ENCODE measurements around the gene KCP.

KCP gene

DNA sequence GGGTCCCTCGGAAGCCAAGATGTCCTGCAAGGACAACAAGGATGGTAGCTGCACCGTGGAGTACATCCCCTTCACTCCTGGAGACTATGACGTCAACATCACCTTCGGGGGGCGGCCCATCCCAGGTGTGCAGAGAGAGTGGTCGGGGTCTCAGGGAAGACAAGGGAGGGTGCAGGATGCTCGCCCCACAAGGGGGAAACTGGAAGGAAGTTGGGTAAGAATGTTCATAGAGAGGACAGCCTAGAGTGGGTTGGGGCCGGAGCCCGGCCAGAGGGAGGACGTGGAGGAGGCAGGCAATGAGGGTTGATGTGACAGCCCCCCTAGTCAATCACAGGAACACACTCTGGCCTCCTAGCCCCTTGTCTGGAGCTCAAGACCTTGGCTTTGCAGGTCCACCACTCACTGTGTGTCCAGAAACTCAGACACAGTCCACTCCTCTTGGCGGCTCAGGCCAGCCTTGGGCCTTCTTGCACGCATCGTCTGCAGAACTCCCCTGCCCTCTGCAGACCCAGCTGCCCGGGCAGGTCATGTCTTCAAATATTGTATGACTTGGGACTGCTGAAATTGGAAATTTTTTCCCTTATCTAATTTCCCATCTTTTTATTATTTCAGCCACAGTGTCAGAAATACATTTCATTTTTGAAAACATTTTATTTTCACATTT, 63.6 kb downstream of the KCP start:
- H3K27me3 ChIP-seq (replicated peaks), result no peaks in the 10 kb centered on the region
- TF ChIP-seq, protein P1, sequence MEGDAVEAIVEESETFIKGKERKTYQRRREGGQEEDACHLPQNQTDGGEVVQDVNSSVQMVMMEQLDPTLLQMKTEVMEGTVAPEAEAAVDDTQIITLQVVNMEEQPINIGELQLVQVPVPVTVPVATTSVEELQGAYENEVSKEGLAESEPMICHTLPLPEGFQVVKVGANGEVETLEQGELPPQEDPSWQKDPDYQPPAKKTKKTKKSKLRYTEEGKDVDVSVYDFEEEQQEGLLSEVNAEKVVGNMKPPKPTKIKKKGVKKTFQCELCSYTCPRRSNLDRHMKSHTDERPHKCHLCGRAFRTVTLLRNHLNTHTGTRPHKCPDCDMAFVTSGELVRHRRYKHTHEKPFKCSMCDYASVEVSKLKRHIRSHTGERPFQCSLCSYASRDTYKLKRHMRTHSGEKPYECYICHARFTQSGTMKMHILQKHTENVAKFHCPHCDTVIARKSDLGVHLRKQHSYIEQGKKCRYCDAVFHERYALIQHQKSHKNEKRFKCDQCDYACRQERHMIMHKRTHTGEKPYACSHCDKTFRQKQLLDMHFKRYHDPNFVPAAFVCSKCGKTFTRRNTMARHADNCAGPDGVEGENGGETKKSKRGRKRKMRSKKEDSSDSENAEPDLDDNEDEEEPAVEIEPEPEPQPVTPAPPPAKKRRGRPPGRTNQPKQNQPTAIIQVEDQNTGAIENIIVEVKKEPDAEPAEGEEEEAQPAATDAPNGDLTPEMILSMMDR (IDR thresholded peaks at IDR 0.05; ENCODE audit: low read depth, low read length, missing control alignments), result no peak
- no peak for DNase-seq
- peaks cover 96% of the 10 kb centered on the region for H3K36me3 ChIP-seq (replicated peaks)
- in situ Hi-C loops (cut with HindIII; ENCODE audit: low pct_ligation_motif_present, low sequenced_read_pairs), result no loop called here
- H3K4me3 ChIP-seq (ENCODE audit: low read depth, low read length), result no peak overlapping the region
- no peak overlapping the region for H3K27ac ChIP-seq

DNA sequence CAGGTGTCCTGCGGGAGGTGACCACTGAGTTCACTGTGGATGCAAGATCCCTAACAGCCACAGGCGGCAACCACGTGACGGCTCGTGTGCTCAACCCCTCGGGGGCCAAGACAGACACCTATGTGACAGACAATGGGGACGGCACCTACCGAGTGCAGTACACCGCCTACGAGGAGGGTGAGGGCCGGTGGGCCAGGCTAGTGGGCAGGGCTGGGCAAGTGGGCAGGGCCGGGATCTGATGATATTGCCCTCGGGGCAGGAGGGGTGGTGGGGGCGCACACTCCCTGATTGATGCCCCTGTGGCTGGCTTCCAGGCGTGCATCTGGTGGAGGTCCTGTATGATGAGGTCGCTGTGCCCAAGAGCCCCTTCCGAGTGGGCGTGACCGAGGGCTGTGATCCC, 64.5 kb downstream of the KCP start:
- Histone ChIP-seq H3K27me3 (replicated peaks) (no peaks in the 10 kb centered on the region), H3K4me3 (ENCODE audit: low read depth, low read length) (no peak overlapping the region), H3K27ac (no peak overlapping the region), H3K36me3 (replicated peaks) (peaks cover 96% of the 10 kb centered on the region)
- in situ Hi-C loops (cut with HindIII; ENCODE audit: low pct_ligation_motif_present, low sequenced_read_pairs), result no loop called here
- TF ChIP-seq, protein P1 (IDR thresholded peaks at IDR 0.05; ENCODE audit: low read depth, low read length, missing control alignments), result no peak
- no peak for DNase-seq

DNA sequence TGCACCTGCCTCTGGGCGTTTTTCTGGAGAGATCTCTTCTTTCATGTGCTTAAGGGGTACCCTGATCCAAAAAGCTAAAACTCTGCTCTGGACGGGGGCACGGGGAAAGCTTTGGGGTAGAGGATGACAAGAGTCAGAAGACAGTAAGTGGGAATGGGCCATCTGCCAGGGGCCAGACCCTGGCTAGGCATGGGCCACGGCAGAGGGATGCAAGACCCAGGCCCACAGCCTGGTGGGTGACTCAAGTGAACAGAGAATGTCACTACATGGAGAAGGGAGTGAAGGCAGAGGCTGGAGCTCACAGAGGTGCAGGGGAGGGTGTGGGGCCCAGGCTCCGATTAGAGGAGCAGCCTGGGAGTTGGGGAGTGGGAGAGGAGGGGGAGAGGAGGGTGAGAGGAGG, 65.0 kb downstream of the KCP start:
- no peak for DNase-seq
- peaks cover 96% of the 10 kb centered on the region for H3K36me3 ChIP-seq (replicated peaks)
- H3K27me3 ChIP-seq (replicated peaks), result no peaks in the 10 kb centered on the region
- in situ Hi-C loops (cut with HindIII; ENCODE audit: low pct_ligation_motif_present, low sequenced_read_pairs), result no loop called here
- no peak overlapping the region for H3K27ac ChIP-seq
- TF ChIP-seq, protein P1 (IDR thresholded peaks at IDR 0.05; ENCODE audit: low read depth, low read length, missing control alignments), result no peak
- no peak overlapping the region for H3K4me3 ChIP-seq (ENCODE audit: low read depth, low read length)

DNA sequence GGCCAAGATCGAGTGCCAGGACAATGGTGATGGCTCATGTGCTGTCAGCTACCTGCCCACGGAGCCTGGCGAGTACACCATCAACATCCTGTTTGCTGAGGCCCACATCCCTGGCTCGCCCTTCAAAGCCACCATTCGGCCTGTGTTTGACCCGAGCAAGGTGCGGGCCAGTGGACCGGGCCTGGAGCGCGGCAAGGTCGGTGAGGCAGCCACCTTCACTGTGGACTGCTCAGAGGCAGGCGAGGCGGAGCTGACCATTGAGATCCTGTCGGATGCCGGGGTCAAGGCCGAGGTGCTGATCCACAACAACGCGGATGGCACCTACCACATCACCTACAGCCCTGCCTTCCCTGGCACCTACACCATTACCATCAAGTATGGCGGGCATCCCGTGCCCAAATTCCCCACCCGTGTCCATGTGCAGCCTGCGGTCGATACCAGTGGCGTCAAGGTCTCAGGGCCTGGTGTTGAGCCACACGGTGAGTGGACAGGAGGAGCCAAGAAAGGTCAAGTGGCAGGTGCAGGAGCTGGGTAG, 65.7 kb downstream of the KCP start:
- no peak overlapping the region for H3K4me3 ChIP-seq (ENCODE audit: low read depth, low read length)
- H3K27me3 ChIP-seq (replicated peaks), result no peaks in the 10 kb centered on the region
- TF ChIP-seq, protein P1 (IDR thresholded peaks at IDR 0.05; ENCODE audit: low read depth, low read length, missing control alignments), result no peak
- peaks cover 96% of the 10 kb centered on the region for H3K36me3 ChIP-seq (replicated peaks)
- DNase-seq, result no peak
- no peak overlapping the region for H3K27ac ChIP-seq
- in situ Hi-C loops (cut with HindIII; ENCODE audit: low pct_ligation_motif_present, low sequenced_read_pairs), result no loop called here

DNA sequence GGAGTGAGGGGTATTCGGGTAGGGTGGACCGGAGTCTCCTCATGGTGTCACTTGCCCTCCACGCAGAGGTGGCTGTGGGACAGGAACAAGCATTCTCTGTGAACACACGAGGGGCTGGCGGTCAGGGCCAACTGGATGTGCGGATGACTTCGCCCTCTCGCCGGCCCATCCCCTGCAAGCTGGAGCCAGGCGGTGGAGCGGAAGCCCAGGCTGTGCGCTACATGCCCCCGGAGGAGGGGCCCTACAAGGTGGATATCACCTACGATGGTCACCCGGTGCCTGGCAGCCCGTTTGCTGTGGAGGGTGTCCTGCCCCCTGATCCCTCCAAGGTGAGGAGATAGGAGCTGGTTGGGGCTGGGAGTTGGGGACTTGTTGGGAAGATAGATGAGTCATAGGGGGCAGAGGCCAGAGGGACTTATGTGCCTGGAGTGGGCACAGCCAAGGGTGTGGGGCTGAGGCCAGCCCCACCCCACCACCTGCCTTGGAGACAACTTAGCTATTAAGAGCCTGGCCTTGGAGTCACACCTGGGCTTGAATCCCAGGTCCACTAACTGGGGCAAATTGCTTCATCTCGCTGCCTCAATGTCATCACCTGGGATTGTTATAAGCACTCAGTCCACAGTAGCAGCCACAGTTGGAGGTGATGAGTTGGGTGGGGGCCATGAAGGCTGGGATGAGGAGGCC, 66.4 kb downstream of the KCP start:
- TF ChIP-seq, protein P1 (IDR thresholded peaks at IDR 0.05; ENCODE audit: low read depth, low read length, missing control alignments), result no peak
- H3K27me3 ChIP-seq (replicated peaks), result no peaks in the 10 kb centered on the region
- no peak for DNase-seq
- H3K36me3 ChIP-seq (replicated peaks), result peaks cover 96% of the 10 kb centered on the region
- in situ Hi-C loops (cut with HindIII; ENCODE audit: low pct_ligation_motif_present, low sequenced_read_pairs), result no loop called here
- no peak overlapping the region for H3K27ac ChIP-seq
- no peak overlapping the region for H3K4me3 ChIP-seq (ENCODE audit: low read depth, low read length)
